Hypothalamus (tissue), 51 donors: ENCODE measurements around the gene ACTR6.
"Not testable (repeated sequence)": the region's sequence is repeated elsewhere in the genome, so short reads cannot be mapped to it uniquely, and the experiment has no call there.

Experiments used
- DNase-seq, 51 donors: peaks; one replicate each; lab custom pipeline; 2025; lab: John Stamatoyannopoulos, UW

Gene ACTR6

DNA sequence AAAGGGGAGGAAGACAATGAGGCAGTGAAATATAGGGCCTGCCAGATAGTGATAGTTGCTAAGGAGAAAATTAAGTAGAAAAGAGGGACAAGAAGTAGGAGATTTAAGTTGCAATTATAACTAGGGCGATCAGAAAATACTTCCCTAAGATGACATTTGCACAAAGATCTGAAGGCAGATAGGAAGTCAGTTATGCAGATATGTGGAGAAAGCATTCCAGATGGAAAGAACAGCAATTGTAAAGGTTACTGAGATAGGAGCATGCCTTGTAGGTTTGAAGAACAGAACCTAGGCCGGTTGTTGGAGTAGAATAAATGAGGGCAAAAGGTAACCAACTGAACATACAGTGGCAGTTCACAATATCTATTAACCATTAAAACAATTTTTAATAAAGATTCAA, 21.4 kb upstream of the ACTR6 start:
- DNase-seq, result no peak

DNA sequence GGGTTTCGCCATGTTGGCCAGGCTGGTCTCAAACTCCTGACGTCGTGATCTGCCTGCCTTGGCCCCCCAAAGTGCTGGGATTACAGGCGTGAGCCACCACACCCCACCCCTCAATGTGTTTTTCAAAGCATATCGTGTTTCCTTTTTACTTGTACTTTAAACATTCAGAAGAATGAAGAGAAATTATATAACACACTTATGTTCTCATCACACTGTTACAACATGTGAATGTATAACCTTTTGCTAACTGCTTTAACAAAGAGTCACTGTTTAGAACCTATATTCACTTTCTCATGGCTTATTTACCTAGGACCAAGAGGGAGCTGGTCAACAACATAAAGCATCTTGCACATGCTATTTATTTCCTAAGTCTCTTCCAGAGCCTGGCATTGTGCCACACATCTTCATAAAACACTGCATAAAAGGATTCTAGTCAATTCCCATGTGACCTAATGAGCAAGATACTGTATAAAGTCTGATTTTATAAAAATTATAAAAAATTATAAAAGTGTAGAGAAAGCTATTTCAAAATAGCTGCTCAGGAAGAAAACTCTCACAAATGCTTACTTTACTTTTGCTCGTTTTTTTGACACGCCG, 16.0 kb upstream of the ACTR6 start:
- no peak for DNase-seq

DNA sequence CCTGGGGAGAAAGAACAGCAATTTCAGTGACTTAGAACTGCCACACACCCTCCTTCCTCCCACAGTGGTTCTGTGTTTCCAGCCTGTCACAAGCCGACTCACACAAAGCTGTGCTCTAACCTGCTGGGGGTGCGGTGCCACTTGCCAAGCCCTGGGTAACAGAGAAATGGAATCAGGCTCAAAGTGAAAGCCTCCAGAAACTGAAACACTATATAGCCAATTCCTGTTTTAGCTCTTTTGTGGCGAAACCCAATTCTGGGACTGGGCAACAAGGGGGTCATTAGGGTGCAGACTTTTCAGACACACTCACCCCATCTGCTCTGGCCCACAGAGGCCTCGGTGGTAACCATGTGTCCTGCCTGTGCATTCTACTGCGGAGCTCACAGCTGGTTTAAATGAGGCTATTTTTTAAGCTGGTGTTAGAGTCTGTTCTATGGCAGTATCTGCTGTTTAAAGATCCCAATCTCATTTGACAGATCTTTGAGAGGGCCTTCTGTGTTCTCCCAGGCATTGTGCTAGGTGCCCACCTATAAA, 15.2 kb upstream of the ACTR6 start:
- DNase-seq, result peak in 21 of 51 donors; percentile 7 to 42 (median 13)

DNA sequence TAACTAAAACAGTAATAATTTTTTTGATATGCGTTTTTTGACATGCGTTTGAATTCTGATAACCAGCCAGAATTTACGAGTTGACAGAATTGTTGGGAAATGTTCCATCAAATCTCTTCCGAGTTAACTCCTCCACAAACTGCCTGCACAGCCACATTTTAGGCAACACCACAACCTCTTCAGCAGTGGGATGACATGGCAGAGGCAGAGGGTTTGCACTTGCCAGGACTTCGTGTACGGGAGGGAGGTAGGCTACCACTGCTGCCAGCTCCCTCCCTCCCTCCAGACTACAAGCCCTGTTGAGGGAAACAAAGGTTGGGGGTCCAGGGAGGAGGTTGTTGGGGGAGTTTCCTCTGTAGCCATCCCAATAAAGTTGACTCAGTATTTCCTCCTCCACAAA, 14.5 kb upstream of the ACTR6 start:
- DNase-seq, result peak in 1 of 51 donors; percentile 20

DNA sequence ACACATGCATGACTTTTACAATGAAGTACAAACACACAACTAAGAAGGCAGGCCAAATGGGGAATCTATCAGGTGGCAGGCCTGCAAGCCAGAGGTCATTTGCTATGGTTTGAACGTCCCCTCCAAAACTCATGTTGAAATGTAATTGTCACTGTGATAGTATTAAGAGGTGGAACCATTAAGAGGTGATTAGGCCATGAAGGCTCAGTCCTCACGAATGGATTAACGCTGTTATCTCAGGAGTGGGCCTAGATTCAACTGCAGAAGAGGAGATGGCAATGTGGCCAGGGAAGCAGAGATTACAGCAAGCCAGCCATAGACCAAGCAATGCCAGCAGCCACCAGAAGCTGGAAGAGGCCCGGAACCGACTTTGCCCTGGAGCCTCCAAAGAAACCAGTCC, 13.5 kb upstream of the ACTR6 start:
- DNase-seq, result no peak

DNA sequence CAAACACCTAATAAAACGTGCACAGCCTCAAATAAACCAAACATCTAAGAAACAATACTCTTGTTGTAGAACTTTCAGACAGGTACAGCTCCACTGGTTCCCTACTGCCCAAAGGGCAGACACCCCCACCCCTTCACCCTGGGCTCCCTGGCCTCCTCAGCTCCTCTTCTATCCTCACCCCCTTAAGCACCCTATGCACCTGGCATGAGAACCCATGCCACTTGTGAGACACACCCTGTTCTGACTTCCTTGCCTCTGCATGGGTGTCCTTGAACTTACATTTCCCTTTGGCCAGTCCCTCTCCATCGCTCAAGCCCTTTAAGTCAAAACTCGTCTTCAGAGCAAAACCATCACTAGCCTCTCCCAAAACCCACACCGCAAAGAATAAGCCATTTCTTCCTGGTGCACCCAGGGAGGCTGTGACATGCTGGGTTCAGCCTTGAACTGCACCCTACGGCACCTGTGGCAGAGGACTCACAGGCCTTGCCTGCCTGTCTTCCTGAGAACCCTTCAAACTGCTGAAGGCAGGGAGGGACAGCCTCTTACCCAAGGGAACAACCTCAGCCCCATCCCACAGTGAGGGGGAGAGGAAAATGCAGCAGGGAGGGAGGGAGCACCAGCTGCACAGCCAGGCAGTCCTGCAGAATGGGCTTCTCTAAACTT, 12.6 kb upstream of the ACTR6 start:
- no peak for DNase-seq

DNA sequence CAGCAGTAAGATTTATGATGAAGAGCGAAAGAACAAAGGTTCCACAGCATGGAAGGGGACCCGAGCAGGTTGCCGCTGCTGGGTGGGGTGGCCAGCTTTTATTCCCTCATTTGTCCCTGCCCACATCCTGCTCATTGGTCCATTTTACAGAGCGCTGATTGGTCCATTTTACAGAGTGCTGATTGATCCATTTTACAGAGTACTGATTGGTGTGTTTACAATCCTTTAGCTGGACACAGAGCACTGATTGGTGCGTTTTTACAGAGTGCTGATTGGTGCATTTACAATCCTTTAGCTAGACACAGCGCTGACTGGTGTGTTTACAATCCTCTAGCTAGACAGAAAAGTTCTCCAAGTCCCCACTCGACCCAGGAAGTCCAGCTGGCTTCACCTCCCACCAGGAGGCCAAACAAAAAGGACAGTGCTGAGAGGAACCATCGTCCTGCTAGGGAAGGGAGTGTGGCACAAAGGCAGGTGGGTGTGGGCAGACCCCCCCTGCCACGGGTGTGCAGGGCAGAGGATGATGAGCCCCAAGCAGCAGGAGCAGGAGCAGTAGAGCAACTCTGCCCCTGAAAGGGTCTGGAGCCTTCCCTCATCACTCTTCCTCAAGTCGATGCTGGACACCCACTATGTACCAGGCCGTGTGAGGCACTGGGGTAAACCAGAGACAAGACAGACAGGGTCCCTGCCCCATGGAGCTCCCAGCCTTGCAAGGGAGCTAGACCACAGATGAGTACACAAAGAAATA, 11.6 kb upstream of the ACTR6 start:
- DNase-seq, result not testable (repeated sequence)

DNA sequence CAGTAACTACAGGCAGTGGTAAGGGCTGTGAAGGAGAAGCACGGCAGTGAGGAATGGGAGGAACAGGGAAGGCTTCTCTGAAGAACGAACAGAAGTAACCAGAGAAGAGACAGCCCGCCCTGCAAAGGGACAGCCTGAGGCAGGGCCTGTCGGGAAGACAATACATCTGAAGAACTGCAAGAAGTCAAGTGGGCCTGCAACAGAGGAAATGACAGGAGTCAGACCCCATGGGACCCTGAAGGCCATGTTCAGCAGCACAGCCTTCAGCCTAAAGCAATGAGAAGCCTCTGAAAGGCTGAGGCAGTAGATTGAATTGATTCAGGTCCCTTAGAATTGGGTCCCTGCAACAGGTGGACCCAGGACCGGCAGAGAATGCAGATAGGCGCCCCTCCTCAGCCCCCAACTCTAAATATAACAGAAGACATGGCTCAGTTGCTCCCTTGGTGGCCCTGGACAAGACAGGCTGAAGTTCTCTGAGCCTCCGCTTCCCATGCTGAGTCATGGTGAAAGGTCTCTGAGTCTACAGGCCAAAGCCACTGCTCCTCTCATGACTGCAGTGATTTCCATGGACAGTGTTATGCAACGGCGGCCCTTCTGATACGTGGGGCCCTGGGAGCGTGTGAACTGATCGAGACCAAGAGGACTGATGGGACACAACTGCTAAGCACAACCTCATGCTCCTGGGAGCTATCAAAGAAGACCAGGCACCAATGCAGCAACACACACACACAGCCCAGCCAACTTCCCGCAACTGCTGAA, 10.8 kb upstream of the ACTR6 start:
- DNase-seq, result no peak

DNA sequence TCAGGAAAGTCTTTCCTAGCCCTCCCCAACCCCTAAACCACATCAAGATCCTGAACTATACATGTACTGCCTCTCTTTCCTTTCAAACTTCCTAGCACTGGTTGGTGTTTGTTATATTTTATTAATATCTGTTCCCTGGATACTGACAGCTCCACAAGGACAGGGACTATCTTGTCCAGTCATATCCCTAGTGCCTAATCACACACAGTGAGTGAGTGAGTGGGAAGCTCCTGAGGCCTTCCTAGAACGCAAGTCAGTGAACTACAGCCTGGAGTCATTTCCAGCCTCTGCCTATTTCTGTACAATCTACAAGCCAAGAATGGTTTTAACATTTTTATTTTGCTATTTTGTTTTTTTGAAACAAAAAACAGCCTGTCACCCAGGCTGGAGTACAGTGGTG, 7.5 kb upstream of the ACTR6 start:
- DNase-seq, result no peak

DNA sequence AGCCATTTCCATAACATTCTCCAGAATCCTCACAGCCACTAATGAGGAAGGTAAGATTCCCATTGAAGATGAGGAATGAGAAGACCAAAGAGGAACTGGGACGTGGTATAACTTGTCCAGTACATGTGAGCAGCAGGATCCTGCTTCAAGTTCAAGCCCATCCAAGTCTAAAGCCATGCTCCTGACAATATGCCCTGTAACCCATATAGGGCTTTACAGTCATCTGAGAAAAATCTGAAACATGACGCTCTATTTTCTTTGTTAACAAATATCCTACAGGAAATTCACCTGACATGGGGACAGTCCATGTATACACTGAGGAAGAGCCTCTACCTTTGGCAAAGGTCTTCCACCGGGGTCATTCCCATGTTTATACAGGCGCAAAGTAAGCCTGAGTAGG, 3.1 kb upstream of the ACTR6 start:
- DNase-seq, result no peak

DNA sequence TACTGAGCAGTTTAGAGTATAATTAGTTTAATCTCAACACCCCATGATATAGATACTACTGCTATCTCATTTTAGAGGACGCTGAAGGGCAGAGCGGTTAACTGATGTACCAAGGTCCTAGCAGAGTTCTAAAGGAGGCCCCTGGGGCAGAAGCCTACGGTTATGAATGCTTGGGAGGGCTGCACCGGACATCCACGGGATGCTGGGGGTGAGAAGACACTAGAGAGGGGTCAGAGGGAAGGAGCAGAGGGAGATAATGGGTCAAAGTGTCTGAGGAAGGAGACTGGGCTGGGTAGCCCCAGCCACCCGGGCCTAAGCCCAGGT, 1.6 kb upstream of the ACTR6 start:
- no peak for DNase-seq

DNA sequence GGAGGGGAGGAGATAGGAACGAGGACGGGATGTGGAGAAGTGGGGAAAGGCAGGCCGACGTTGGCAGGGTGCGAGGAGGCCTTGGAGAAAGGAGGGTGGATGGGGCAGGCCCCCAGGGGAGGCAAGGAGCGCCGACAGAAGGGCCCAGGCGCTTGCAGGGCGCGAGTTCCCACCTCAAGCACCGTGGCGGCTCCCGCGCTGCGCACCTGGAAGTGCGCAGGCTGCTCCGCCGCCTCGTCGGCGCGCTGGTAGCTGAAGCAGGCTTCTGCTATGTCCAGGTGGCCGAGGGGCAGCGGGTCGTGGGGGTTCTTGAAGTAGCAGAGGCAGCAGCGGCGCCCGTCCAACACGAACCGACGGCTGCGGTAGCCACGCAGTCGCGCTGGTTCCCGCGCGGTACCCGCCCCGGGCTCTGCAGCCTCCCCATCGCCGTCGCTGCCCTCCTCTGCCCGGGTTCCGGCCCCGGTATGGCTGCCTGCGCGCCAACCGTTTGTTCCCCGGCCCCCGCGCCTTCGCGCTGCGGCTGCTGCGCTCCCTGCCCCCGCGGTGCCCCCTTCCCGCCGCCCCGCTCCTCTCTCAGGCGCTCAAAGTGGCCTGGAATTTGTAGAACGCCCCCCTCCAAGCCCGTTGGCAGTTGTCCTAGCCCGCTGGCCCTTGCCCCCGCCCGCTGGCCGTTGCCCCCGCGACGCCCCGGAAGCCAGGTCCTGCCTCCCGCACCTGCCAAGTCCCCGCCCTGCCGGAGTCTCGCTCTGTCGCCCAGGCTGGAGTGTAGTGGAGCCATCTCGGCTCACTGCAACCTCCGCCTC, 1.1 kb upstream of the ACTR6 start:
- peak in 26 of 51 donors; percentile 5 to 67 (median 33) for DNase-seq

DNA sequence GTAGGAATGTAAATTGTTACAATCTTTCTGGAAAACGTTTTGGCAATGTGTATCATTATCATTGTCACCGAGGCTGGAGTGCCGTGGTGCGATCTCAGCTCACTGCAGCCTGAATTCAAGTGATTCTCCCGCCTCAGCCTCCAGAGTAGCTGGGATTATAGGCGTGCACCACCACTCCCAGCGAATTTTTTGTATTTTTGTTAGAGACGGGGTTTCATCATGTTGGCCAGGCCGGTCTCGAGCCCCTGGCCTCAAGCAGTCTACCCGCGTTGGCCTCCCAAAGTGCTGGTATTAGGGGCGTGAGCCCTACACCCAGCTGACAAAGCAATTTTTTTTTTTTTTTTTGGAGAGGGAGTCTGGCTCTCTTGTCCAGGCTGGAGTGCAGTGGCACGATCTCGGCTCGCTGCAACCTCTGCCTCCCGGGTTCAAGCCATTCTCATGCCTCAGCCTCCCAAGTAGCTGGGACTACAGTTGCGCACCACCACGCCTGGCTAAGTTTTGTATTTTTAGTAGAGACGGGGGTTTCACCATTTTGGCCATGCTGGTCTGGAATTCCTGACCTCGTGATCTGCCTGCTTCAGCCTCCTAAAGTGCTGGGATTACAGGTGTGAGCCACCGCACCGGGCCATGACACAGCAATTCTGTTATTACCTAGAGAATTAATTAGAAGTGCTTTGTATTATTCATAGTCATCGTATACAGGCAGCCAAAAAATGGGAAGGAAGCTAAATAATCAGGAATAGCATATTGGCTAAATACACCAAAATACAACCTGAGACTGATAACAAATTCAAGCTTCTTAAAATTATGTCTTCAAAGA, 1.2 kb downstream of the ACTR6 start:
- DNase-seq, result no peak

DNA sequence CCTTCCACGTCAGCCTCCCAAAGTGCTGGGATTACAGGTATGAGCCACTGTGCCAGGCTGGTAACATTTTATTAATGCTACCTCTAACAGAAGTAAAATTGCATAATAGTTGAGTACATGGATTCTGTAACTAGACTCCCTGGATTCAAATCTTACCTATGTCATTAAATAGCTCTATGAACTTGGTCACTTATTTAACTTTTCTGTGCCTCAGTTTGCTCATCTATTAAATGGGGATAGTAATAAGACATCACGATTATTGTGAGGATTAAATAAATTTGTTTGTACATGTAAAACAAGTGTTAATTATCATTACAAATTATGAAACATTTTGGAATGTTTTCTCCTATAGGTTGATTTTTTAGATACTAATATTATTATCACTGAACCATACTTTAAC, 6.7 kb downstream of the ACTR6 start:
- no peak for DNase-seq

DNA sequence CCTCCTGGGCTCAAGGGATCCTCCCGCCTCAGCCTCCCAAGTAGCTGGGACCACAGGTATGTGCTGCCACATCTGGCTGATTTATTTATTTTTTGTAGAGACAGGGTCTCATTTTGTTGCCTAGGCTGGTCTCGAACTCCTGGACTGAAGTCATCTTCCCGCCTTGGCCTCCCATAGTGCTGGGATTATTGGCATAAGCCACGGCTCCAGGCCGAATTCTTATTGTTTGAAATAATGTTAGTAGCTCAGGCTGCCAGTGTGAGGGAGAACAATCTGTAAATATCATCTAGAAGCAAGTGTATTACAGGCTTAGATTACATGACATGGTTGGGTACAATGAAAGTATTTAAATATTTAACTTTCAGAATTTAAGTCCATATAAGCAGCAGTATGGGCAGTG, 8.2 kb downstream of the ACTR6 start:
- no peak for DNase-seq

DNA sequence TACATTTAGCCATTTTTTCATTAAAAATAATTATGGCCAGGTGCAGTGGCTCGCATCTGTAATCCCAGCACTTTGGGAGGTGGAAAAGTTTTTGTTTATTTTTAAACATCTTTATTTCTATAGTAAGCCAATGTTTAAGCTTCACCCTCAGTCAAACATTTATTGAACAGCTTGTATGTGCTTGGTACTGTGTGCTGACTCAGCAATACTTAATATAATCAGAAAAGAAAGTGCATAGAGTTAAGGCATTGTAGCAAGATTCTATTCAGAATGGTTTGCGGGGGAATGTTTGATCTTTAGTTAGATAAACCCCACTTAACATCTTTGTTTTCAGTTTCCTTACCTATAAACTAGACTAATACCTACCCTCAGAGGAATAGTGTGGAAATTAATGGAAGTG, 11.1 kb downstream of the ACTR6 start:
- DNase-seq, result no peak

DNA sequence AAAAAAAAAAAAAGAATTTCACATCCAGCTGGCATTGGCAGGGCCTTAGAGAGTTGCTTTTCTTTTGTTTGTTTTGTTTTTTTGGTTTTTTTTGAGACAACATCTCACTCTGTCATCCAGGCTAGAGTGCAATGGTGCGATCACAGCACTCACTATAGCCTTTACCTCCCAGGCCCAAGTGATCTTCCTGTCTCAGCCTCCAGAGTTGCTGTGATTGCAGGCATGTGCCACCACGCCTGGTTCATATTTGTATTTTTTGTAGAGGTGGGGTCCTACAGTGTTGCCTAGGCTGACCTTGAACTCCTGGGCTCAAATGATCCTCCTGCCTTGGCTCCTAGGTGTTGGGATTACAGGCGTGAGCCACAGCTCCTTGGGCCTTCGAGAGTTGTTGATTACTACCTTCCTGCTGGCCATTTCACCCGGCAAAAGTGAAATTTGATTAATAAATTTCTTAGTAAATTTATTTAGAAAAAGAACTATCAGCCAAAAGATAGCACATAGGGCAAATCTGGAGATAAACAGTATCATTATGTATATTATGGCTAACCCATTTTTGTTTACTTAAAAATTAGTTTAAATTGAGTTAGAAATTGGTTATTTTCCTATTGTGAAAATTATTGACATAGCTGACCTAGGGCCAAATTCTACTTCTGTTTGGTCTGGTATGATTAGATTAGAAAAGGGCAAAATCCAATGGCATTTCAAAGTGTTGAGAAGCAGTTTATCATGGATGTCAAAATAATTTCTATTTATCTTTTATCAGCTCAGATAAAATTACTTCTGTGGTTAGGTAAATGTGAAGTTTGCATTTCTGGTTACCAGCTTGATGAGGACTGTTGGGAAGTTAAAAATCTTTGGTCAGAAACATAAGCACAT, 12.6 kb downstream of the ACTR6 start:
- DNase-seq, result no peak

DNA sequence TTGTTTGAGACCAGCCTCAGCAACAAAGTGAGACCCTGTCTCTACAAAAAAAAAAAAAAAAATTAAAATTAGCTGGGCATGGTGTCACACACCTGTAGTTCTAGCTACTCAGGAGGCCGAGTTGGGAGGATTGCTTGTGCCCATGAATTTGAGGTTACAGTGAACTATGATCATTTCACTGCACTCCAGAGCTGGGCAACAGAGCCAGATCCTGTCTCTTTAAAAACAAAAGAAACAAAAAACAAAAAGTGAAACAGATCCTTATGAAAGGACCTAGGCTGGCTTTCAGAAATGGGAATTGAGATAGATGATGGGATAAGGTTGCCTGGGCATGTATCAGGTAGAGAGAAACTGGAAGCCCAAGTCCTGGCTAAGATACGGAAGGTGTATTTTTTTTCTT, 13.9 kb downstream of the ACTR6 start:
- DNase-seq, result no peak

DNA sequence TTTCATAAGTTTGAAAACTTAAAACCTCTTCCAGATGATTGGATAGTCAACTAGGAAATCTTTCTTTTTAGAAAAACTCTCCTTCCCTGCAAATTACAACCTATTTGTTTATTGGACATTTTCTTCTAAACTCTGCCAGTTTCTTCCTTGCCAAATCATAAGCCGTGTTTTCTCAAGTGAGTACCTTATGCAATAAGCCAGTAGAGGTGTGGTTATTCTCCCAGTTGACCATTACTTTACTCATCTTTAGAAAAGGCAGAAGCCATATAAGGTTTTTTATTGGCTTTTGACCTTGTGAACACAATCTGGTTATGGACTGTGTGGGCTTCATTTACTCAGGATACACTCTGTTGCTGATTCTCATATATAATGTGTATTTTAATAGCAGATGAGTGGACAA, 14.6 kb downstream of the ACTR6 start:
- no peak for DNase-seq
